ENCODE measurements around the gene ERC1.
"Not testable (repeated sequence)": the region's sequence is repeated elsewhere in the genome, so short reads cannot be mapped to it uniquely, and the experiment has no call there.

Gene ERC1

DNA sequence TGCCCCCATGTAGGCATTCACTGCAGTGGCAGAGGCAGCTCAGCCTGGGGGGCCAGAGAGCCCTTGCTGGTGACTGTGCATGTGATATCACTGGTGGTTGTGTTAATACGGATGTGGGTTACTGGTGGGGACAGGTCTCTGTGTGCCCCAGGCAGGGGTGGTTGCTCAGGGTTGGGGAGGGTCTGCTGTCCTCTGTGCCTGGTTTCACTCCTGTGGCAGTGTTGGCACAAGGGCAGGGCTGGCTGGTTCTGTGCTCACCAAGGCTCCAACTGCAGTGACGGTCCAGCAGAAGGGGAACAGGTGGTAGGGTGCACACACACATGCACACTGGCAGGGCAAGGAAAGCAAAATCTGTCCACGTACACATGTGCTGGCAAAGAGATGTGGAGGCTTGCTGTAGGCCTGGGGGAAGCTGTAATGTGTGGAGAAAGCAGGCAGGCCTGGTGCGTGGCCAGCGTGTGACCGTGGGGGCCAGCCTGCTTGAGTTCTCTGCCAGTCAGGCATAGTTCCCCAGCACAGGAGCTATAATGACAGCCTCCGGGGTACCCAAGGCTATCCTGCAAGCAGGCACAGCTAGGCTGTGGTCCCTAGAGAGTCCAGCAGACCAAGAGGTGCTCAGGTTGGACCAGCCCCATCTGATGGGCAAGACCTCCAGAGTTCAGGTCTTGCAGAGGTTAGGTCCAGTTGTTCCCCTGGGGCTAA is 348.7 kb downstream of the ERC1 start:
- TF ChIP-seq, protein P1, sequence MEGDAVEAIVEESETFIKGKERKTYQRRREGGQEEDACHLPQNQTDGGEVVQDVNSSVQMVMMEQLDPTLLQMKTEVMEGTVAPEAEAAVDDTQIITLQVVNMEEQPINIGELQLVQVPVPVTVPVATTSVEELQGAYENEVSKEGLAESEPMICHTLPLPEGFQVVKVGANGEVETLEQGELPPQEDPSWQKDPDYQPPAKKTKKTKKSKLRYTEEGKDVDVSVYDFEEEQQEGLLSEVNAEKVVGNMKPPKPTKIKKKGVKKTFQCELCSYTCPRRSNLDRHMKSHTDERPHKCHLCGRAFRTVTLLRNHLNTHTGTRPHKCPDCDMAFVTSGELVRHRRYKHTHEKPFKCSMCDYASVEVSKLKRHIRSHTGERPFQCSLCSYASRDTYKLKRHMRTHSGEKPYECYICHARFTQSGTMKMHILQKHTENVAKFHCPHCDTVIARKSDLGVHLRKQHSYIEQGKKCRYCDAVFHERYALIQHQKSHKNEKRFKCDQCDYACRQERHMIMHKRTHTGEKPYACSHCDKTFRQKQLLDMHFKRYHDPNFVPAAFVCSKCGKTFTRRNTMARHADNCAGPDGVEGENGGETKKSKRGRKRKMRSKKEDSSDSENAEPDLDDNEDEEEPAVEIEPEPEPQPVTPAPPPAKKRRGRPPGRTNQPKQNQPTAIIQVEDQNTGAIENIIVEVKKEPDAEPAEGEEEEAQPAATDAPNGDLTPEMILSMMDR (conservative IDR thresholded peaks at IDR 0.05; ENCODE audit: low read depth, low read length) = no peak
- Histone ChIP-seq H3K4me2 (no peak overlapping the region), H3K36me3 (ENCODE audit: insufficient read depth) (no peaks in the 10 kb centered on the region), H3K79me2 (ENCODE audit: insufficient read depth, low read depth) (no peaks in the 10 kb centered on the region), H3K27me3 (ENCODE audit: insufficient read depth, low read depth) (no peaks in the 10 kb centered on the region), H4K20me1 (ENCODE audit: insufficient read depth) (no peaks in the 10 kb centered on the region), H3K9ac (no peak overlapping the region), H3K27ac (no peak overlapping the region), H2AFZ (ENCODE audit: low read depth) (no peak overlapping the region), H3K4me3 (IDR thresholded peaks at IDR 0.05; ENCODE audit: insufficient read depth, low read depth, low read length) (no peak overlapping the region), H3K4me1 (ENCODE audit: low read depth, poor library complexity, severe bottlenecking) (no peaks in the 10 kb centered on the region)

GRCh38 chr12:1341270-1341669 is 350.2 kb downstream of the ERC1 start:
- not testable (repeated sequence) for H3K27ac ChIP-seq; H3K36me3 ChIP-seq (ENCODE audit: insufficient read depth); H3K9ac ChIP-seq; H3K27me3 ChIP-seq (ENCODE audit: insufficient read depth, low read depth); H3K4me3 ChIP-seq (IDR thresholded peaks at IDR 0.05; ENCODE audit: insufficient read depth, low read depth, low read length); H4K20me1 ChIP-seq (ENCODE audit: insufficient read depth); H3K4me1 ChIP-seq (ENCODE audit: low read depth, poor library complexity, severe bottlenecking); H2AFZ ChIP-seq (ENCODE audit: low read depth); H3K4me2 ChIP-seq; H3K79me2 ChIP-seq (ENCODE audit: insufficient read depth, low read depth)

GRCh38 chr12:1343422-1343821 is 352.4 kb downstream of the ERC1 start:
- no peaks in the 10 kb centered on the region for H4K20me1 ChIP-seq (ENCODE audit: insufficient read depth)
- H3K9ac ChIP-seq = no peak overlapping the region
- no peaks in the 10 kb centered on the region for H3K36me3 ChIP-seq (ENCODE audit: insufficient read depth)
- H2AFZ ChIP-seq (ENCODE audit: low read depth) = no peak overlapping the region
- H3K27me3 ChIP-seq (ENCODE audit: insufficient read depth, low read depth) = no peaks in the 10 kb centered on the region
- TF ChIP-seq, protein P1 (conservative IDR thresholded peaks at IDR 0.05; ENCODE audit: low read depth, low read length) = no peak
- no peak overlapping the region; the same call in 1 of the 2 replicates for H3K27ac ChIP-seq
- no peaks in the 10 kb centered on the region for H3K4me1 ChIP-seq (ENCODE audit: low read depth, poor library complexity, severe bottlenecking)
- H3K4me3 ChIP-seq (IDR thresholded peaks at IDR 0.05; ENCODE audit: insufficient read depth, low read depth, low read length) = no peak overlapping the region
- no peak overlapping the region for H3K4me2 ChIP-seq
- H3K79me2 ChIP-seq (ENCODE audit: insufficient read depth, low read depth) = no peaks in the 10 kb centered on the region

GRCh38 chr12:1344245-1344644 is 353.2 kb downstream of the ERC1 start:
- H3K9ac ChIP-seq = no peak overlapping the region
- H2AFZ ChIP-seq (ENCODE audit: low read depth) = no peak overlapping the region
- H3K79me2 ChIP-seq (ENCODE audit: insufficient read depth, low read depth) = no peaks in the 10 kb centered on the region
- H3K36me3 ChIP-seq (ENCODE audit: insufficient read depth) = no peaks in the 10 kb centered on the region
- H3K4me2 ChIP-seq = no peak overlapping the region
- H3K4me1 ChIP-seq (ENCODE audit: low read depth, poor library complexity, severe bottlenecking) = no peaks in the 10 kb centered on the region
- no peaks in the 10 kb centered on the region for H3K27me3 ChIP-seq (ENCODE audit: insufficient read depth, low read depth)
- H4K20me1 ChIP-seq (ENCODE audit: insufficient read depth) = no peaks in the 10 kb centered on the region
- no peak overlapping the region for H3K4me3 ChIP-seq (IDR thresholded peaks at IDR 0.05; ENCODE audit: insufficient read depth, low read depth, low read length)
- TF ChIP-seq, protein P1 (conservative IDR thresholded peaks at IDR 0.05; ENCODE audit: low read depth, low read length) = no peak
- no peak overlapping the region; the same call in 1 of the 2 replicates for H3K27ac ChIP-seq

DNA sequence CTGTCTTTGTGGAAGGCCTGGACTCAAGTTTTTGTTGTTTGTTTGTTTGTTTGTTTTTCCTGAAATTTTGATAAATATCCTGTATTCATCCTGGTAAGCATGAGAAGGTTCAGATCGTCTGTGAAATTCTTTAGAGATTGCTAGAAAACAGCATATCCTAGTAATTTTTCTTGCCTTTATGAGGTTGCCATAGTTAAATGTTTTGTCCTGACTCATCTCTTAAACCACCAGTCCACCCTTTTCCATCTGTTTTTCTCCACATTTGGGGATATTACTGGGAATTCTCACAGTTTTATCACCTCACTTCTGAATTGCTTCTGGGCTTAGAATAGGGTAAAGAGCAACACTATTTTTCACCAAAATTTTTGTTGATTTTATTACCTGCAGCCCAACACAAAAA is 355.1 kb downstream of the ERC1 start:
- Histone ChIP-seq H3K79me2 (ENCODE audit: insufficient read depth, low read depth) (no peaks in the 10 kb centered on the region), H3K4me2 (no peak overlapping the region), H3K27ac (no peak overlapping the region), H4K20me1 (ENCODE audit: insufficient read depth) (no peaks in the 10 kb centered on the region), H3K36me3 (ENCODE audit: insufficient read depth) (no peaks in the 10 kb centered on the region), H3K4me1 (ENCODE audit: low read depth, poor library complexity, severe bottlenecking) (no peaks in the 10 kb centered on the region), H3K4me3 (IDR thresholded peaks at IDR 0.05; ENCODE audit: insufficient read depth, low read depth, low read length) (no peak overlapping the region), H3K9ac (no peak overlapping the region), H2AFZ (ENCODE audit: low read depth) (no peak overlapping the region), H3K27me3 (ENCODE audit: insufficient read depth, low read depth) (no peaks in the 10 kb centered on the region)
- TF ChIP-seq, protein P1 (conservative IDR thresholded peaks at IDR 0.05; ENCODE audit: low read depth, low read length) = no peak
